Cortex of kidney (tissue), 1 donor: ENCODE results near the gene BORCS5.
"Not testable (repeated sequence)": the region's sequence is repeated elsewhere in the genome, so short reads cannot be mapped to it uniquely, and the experiment has no call there.

ENCODE experiments used
- DNase-seq: peaks from one replicate; lab custom pipeline; 2025; lab: John Stamatoyannopoulos, UW

BORCS5 gene

DNA sequence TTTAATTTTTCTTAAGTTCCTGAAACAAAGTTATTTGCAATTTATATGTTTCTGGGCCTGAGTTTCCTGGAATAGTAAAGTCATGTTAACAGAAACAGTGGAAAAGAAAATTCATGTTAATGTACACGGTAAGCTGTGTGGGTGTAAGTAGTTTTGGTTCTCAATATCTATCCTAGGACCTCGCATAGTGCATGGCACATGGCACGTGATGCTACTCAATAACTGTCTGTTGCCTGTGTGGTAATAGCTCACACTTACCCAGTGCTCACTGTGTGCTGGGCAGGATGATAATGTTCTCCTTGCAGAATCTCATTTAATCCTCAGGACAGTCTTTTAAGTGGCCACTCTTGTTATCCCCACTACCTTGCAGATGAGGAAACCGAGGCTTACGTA is 105.0 kb downstream of the BORCS5 start:
- DNase-seq = no peak

DNA sequence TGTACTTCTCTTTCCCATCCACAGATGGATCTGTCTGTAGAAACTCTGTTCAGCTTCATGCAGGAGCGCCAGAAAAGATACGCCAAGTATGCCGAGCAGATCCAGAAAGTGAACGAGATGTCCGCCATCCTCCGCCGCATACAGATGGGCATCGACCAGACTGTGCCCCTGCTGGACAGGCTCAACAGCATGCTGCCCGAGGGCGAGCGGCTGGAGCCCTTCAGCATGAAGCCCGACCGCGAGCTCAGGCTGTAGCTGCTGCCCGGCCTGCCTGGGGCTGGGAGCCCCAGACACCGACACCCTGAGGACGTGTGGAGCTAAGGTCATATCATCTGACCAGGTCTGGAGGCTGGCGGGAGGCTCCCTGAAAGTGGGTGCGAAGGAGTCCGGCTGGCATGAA is 108.6 kb downstream of the BORCS5 start:
- DNase-seq = no peak

DNA sequence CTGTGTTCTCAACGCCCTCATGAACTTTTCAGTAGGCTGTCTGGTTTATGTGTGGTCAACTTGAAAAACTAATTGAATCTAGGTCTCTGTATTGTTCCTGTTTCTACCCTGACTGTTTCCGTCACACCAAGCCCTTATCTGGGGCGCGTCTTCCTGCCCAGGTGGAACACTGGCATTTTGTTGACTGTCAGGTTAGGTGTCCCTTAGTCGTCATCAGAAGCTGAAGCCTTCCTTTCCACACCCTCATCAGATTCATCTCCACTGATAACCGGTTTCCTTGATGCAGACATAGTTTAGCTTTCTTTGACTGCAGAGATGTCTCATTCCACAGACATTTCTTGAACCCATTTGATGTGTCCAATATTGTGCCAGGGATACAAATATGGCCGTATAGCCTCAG is 109.3 kb downstream of the BORCS5 start:
- DNase-seq = no peak

DNA sequence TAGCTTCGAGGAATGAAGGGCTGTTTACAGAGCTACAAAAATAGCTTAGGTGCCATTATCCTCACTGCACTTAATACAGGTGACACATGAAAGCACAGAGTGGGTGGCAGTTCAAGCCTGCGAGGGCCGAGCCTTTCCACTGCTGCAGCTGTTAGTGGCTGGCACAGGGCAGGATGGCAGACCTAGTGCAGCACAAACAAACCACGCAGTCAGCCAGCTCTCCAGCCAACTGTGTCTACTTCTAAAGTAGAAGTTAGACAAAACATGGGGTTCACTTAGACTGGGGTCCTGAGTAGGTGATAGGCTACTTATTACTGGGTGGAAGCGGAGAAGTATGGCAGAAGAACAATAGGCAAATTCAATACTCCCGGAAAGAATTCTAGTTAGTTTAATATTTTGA is 110.4 kb downstream of the BORCS5 start:
- no peak for DNase-seq

DNA sequence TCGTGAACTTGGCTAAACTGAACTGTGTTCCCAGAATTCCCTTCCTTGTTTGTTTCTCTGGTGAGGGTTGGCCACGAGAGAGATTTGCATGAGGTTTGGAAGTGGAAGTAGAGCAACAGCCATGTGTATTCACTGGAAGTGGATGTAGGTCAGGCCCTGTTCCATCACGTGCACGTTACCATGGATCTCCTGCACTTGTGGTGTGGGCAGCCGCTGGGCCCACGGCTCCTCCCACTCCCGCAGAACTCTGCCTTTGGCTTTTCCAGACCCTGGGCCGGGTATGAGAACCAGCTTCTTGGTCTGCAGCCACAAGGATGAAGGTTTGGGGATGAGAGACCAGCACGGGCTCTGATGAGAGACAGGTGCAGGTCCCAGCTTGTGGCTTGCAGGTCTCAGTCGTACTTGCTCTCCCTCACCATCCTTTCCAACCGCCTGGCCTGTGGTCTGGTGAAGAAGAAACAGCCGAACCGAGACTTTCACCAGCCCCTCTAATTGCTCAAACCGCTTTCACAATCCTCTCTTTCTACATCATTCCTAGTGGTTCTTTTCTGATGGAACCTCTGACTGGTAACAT is 110.9 kb downstream of the BORCS5 start:
- no peak for DNase-seq

DNA sequence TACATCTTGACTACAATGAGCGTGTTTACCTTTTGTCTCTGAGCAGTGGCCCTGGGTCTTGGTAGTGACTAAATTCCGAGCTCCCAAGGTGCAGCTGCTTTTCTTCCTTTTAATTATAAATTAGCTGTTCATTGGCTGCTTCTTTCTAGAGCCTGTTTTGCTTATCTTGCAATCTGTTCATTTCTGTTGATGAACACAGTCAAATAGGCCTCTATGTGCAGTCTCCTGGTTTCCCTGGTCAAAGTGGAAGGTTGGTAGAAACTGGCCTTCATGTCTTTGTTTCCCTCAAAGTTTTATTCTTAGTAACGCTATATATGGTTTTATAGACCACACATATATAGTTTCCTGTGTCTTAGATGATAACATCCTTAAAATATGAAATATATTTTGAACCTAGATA is 111.7 kb downstream of the BORCS5 start:
- no peak for DNase-seq

DNA sequence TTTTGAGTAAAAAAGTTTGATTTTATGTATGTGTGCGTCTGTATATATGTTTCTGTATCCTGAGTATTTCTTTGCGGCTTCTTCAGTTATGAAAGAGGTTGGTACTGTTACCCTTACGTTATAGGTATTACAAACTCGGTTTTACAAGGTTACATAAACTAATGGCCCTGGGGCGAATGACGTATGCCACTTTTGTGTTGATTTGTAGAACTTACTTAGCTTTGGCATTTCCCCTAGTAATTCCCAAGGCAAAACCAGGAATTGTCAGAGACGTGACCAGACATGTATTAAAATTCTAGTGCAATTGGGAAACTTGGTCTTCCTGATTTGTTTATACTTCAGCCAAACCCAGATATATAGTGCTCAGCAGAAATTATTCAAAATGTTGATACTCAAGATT is 112.5 kb downstream of the BORCS5 start:
- no peak for DNase-seq

DNA sequence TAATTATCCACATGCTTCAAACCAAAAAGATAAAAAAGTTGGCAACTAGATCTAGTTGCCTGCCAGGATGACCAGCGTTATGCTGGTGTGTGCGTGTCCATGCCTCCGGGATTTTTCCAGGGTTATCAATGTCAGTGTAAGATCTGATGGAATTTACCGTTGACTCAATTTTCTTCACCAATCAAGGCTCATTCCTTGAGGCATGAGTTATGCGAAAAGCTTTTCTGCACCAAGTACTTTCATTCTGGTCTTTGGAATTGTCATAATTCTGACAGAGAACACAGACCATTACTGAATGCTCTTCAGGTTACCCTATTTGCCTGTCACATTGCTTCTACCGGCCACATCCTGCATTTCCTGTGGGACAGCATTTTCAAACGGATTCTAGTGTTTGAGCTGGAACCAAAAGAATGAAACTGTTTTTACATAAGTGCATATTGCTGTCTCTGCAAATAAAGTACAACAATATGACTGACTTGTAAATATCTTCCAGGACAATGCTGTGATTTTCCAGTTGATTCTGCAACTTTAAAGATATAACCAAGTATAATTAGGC is 114.0 kb downstream of the BORCS5 start:
- no peak for DNase-seq

DNA sequence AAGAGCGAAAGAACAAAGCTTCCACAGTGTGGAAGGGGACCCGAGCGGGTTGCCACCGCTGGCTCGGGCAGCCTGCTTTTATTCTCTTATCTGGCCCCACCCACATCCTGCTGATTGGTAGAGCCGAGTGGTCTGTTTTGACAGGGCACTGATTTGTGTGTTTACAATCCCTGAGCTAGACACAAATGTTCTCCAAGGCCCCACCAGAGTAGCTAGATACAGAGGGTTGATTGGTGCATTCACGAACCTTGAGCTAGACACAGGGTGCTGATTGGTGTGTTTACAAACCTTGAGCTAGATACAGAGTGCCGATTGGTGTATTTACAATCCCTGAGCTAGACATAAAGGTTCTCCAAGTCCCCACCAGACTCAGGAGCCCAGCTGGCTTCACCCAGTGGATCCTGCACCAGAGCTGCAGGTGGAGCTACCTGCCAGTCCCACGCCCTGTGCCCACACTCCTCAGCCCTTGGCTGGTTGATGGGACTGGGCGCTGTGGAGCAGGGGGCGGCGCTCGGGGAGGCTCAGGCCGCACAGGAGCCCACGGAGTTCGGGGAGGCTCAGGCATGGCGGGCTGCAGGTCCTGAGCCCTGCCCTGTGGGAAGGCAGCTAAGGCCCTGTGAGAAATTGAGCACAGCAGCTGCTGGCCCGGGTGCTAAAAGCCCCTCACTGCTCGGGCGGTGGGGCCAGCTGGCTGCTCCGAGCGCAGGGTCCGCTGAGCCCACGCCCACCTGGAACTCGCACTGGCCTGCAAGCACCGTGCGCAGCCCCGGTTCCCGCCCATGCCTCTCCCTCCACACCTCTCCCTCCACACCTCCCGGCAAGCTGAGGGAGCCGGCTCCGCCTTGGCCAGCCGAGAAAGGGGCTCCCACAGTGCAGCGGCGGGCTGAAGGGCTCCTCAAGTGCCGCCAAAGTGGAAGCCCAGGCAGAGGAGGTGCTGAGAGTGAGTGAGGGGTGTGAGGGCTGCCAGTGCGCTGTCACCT is 115.4 kb downstream of the BORCS5 start:
- not testable (repeated sequence) for DNase-seq

DNA sequence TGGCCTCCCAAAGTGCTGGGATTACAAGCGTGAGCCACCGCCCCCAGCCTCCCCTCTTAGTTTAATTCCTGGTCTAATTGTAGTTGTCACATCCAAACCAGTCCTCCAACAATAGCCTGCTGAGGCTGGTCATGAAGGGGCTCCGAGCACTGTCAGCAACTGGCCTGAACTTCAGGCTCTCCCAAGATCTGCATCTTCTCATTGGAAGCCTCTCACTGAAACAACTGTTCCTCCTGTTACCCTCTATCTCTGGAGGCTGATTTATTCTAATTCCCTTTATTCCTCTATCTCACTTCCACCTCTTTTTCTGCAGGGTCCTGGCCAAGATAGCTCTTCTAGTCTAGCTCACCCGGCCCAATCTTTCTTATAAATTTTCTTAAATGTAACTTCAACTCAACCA is 116.3 kb downstream of the BORCS5 start:
- DNase-seq = no peak

DNA sequence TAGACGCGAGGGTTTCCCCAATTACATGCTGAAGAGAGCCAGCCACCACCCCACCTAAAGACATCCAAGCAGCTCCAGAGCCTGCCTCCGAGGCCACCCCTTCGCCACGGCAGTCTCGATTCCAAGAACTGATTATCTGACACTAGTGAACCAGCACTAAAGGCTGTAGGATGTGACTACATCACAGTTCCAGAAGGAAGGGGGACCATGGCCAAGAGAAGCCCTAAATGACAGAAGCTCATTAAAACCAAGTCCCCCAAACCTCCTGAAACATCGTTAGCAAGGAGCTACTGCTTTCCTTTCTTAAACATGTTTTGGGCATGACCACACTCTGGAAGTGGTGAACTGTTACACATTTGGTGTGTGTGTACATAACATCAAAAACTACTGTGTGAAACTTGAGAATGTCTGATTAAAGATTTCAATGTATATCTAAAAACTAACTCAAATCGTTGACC is 117.6 kb downstream of the BORCS5 start:
- DNase-seq = no peak

DNA sequence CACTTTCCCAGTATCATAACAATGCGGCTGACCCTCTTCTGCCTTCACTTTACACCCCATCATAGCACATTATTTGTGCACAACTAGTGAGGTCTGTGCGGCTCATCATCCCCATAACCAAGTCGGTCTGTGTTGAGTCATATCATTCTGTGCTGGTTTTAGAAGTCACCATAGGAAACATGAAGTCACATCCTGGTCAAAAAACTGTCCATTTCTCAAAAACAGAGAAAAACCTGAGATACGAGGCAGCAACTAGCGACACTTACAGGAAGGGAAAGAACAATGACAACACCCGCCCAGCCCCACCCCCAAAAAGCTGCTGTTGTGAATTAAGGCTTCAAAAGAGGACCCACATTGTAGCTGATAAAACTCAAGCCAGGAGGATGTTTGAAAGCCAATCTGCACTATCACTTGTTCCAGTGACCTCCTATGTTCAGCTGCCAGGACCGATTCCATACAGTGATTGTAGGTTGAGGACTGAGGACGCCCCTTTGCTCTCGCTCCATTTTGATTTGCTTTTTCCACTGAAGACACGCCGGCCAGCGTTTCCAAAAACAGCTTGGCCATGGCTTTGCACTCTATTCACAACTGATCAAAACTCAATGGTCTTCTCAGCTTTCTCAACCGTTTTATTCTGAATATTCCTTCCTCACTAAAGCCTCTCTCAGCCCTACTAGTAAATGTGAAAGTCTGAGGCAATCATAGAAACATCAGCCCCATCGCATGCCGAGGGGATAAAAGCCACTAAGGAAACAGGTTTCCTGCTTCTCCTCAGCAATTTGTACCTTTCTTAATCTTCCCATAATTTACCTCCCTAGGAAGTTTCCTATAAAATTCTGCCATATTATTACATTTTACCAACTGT is 118.3 kb downstream of the BORCS5 start:
- no peak for DNase-seq

DNA sequence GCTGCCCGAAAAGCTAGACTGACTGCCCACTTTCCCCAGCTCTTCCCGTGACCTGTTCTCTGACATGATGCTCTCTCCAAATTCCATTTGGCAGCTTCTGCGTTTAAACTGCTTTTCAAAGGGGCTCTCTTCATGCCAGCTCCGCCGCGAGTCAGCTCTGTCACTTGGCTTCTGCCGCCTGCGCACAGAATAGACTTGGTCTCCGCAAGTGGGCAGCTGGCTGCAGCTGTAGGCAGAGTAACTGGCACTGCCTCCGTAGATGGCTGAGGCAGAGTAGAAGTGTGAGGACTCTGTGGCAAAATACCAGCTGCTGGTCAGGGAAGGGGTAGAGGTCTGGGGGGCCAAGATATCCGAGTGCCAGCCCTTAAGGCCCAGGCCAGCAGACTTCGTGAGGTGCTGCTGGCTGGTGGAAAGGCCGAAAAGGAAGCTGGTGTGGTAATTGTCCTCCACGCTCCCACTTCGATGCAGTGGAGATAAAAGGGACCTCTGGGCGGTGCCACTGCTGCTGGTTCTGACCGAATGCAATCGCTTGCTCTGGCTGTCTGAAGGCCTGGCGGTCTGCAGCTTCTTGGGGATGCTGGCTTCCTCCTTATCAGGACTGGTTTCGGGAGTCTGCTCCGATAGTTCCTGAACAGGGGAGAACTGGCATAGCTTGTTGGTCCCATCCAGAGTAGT is 120.1 kb downstream of the BORCS5 start:
- DNase-seq = no peak

DNA sequence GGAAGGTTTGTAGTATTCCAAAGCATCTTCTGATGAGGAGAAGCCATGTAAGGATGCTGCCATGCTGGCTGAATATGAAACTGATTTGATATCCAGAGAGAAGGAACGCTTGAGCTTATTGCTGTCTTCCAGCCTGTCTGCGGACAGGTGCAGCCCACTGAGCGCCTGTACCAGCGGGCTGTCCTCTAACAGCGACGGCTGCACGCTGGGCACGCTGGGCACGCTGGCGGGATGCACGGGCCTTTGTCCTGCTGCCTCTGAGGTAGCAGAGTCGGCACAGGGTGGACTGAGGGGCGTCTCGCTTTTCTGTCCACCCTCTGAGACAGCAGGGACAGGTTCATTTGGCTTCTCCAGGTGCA is 120.6 kb downstream of the BORCS5 start:
- DNase-seq = no peak

DNA sequence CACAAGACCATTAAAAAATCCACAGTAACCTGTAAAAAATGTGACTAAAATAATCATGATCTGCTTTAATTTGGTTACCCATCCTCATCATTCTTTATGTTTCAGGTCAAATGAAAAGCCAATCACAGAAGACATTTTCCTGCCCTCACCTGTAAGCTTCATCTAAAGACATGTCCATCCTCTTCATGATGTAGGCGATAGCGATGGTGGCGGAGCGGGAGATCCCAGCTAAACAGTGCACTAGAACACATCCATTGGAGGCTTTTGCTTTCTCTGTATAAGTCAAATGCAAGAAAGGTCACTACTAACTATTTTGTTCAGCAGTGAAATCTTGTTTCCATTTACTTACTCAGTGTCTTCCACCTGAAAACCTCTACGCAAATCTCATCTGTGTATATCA is 123.2 kb downstream of the BORCS5 start:
- DNase-seq = no peak

DNA sequence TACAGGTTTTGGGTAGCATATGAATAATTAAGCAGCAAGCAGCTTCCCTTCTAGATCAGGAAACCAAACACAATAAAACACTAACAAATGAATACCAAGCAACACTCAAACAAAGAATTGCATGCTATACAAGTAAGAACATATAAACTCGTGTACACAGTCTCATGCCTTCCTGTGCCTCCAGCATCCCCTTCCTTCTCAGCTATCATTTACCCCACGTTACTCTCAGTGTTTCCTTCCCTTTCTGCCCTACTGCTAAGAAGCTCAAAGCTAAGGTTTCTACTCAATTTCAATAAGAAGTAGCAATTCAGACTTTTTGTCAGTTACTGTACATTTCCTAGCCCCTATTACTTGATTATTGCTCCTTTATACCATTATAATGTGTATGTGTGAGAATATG is 124.8 kb downstream of the BORCS5 start:
- no peak for DNase-seq

DNA sequence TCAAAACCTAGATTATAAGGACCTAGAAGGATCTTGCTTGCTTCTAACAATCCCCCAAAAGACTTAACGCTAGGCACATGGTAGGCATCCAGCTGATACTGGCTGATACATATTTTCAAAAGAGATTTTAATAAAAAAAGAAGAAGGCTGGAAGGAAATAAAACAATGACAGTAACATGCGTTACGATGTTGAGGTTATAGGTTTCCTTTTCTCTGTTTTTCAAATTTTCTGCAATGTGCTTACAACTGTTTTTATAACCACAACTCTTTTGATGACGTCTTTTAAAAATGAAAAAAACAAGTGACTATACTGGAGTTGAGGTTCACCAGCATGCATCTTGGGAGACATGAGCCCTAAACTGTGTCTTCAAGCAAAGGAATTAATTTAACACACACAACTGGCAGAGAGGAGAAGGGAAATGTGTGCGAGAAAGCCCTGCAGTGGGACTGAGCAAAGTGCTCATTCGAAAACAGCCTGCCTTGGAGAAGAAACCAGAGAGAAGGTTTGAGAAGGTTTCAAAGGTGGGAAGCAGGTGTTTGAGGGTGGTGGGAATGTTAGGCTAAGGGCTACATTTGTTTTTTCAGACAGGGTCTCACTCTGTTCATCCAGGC is 125.4 kb downstream of the BORCS5 start:
- DNase-seq = no peak

DNA sequence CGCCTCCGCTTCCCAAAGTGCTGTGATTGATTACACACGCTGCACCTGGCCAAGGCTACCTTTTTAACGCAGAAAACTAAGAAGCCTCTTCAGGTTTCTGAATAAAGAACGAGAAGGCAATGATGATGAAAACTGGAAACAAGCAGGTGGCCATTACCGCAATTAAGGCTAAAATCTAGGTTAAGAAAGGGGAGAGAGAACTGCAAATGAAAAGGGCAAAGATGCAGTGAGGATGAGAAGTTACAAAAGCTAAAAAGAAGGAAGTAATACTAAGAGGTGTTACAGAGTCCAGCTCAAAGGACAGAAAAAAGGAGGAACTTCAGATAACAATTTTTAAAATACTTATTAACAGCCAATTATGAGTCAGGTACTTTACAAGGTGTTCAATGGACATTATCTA is 126.1 kb downstream of the BORCS5 start:
- DNase-seq = no peak

DNA sequence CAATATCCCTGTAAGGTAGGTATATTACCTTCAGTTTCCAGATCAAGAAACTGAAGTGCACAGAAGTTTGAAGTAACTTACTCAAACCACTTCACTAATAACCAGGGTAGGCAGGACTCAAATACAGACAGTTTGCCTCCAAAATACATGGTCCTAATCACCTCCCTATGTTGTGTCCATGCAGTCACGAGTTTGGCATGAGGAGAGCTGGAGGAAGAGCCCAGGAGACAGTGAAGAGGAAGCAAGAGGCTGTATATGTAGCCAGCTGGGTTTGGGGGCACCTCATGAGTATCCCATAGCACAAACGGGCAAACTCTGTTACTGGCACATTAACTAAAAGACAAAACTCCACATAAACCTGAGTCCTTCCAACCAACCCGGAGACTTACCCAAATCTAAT is 126.6 kb downstream of the BORCS5 start:
- DNase-seq = no peak

DNA sequence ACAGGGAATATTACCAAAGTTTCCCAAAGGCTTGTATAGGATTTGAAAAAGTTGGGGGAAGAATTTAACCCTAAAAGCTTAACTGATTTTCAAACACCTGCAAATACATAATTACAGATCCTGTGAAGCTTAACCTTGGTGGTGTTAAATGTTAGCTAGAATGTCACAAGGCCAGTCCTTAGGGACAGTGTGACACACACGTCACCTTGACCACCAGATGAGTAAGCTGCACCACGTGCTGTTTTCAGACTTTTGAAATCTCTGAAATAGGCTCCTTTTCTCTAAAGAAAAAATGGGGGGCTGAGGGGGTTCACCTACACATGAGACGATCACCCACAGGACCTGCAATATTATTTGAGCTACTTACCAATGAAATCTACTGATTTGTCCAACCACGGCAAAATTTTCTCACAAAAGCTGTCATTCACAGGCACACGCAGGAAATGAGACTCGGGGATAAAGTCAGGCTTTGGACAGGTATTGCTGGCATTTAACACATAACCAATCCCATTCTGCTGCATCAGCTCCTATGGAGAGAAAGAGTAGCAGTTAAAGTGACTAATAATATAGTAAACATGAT is 129.9 kb downstream of the BORCS5 start:
- no peak for DNase-seq

DNA sequence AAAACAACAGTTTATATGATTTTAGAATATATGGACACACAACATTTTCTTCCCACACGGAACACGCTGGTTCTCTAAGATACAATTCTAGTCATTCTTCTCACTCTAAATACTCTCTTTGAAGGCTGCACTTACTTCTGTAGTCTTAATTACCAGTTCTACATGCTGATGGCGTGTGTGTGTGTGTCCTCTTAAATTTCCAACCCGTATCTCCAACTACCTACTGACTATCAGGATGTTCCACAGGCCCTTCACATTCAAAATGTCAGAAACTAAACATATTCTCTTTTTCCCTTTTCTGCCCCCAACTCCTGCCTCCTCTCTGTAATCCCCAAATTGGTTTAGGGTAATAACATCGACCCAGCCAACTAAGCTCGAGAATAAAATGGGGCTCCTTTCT is 130.6 kb downstream of the BORCS5 start:
- no peak for DNase-seq
